GM13977 (cell line): Measurements from ENCODE around the gene ZNF90.
"Not testable (repeated sequence)": the region's sequence is repeated elsewhere in the genome, so short reads cannot be mapped to it uniquely, and the experiment has no call there.

ENCODE experiments used
- DNase-seq: peaks from one replicate; pipeline ENCODE4 v3.0.0; 2012; ENCODE audit warnings: low spot score
- in situ Hi-C: fragments of 300-500 bp; cut with MboI; formaldehyde crosslinking; loops from one replicate; pipeline ENCODE4 v1.12.0; 2022; ENCODE audit warnings: low sequenced_read_pairs, low pct_unique_long_range_greater_than_20kb, mixed read lengths, inconsistent platforms; ENCODE audit not compliant: unreplicated experiment
- TF ChIP-seq, protein P1 (sequence below): IDR thresholded peaks from 2 replicates; pipeline ENCODE4 v1.5.1; 2012; ENCODE audit warnings: mild to moderate bottlenecking, control low read depth; ENCODE audit not compliant: insufficient read depth; ENCODE audit errors: extremely low read depth, missing control alignments

ZNF90 gene

DNA sequence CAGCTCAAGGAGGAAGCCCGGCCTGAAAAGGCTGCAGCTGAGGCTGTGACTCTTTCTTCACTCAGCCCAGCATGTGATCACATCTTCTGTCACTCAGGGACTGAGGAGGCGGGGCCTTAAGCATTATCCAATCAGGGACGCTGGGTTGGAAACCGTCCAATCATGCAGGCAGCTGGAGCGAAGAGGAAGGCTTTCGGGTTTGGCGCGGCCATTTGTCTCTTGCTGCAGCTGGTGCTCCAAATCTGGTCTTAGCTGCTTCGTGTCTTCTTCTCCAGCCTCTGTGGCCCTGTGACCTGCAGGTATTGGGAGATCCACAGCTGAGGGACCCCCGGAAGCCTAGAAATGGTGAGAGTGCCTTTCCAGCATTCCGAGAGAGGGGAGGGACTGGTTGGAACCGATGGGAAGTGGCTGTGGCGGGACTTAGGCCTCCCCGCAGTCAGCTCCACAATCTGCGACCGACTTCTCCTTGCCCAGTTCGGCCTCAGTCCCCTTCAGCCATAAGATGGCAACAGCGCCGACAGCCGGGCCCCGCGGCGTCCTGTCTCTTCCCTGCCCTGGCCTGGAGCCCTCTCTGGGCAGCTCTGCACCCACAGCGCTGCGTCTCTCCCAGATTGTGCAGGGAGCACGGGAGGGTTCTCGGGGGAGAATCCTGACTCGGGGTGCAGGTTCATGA lies at the start of gene ZNF90:
Gene ZNF90, plus strand, starts transcription at position 210 of the 673 bp plus-strand sequence. Its CDS starts 133 bp downstream, at position 343.
- TF ChIP-seq, protein P1, sequence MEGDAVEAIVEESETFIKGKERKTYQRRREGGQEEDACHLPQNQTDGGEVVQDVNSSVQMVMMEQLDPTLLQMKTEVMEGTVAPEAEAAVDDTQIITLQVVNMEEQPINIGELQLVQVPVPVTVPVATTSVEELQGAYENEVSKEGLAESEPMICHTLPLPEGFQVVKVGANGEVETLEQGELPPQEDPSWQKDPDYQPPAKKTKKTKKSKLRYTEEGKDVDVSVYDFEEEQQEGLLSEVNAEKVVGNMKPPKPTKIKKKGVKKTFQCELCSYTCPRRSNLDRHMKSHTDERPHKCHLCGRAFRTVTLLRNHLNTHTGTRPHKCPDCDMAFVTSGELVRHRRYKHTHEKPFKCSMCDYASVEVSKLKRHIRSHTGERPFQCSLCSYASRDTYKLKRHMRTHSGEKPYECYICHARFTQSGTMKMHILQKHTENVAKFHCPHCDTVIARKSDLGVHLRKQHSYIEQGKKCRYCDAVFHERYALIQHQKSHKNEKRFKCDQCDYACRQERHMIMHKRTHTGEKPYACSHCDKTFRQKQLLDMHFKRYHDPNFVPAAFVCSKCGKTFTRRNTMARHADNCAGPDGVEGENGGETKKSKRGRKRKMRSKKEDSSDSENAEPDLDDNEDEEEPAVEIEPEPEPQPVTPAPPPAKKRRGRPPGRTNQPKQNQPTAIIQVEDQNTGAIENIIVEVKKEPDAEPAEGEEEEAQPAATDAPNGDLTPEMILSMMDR, result no peak
- peak; percentile 78 for DNase-seq
- in situ Hi-C loops, result no loop called here

- no peak for DNase-seq
- TF ChIP-seq, protein P1, result no peak
- in situ Hi-C loops, result no loop called here
These were observed 49.2 kb upstream of the ZNF90 start for GRCh38 chr19:20028611-20029010.

- in situ Hi-C loops, result no loop called here
- no peak for DNase-seq
- TF ChIP-seq, protein P1, result no peak
These were observed 41.9 kb upstream of the ZNF90 start for GRCh38 chr19:20035935-20036334.

GRCh38 chr19:20038358-20039202 lies 39.2 kb upstream of the ZNF90 start:
- TF ChIP-seq, protein P1, result no peak
- no peak for DNase-seq

DNA sequence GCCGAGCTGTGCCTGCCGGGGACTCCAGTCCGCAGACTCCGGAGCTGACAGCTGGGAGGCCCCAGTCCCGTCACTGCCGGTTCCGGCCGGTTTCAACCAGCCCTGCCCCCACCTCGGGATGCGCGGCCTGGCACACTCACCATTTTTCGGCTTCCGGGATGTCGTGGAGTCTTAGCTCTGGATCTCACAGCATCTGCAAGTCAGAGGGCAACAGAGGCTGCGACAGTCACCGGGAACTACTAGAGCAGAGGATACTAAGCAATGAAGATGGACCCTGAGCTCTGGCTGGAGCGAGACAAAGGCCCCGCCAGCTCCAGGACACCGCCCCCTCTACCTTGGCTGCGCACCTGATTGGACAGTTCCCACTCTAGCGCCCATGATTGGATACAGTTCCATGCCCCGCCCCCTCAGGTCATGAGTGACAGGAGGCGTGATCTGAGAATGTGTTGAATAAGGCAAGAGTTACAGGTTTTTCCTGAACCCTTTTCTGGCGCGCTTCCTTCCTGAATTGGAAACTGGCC lies 38.5 kb upstream of the ZNF90 start, which contains the start of gene ZNF682:
Gene ZNF682, minus strand, starts transcription at position 303 of the 521 bp plus-strand sequence. Its CDS starts 160 bp downstream, at position 143.
- peak; percentile 93 for DNase-seq
- in situ Hi-C loops, result no loop called here
- TF ChIP-seq, protein P1, result no peak

More at GRCh38 chr19:20038358-20039202, 39.2 kb upstream of the ZNF90 start:
- in situ Hi-C loops, result no loop called here

- in situ Hi-C loops, result no loop called here
- no peak for DNase-seq
- TF ChIP-seq, protein P1, result no peak
These were observed 33.1 kb upstream of the ZNF90 start for GRCh38 chr19:20044663-20045062.

DNA sequence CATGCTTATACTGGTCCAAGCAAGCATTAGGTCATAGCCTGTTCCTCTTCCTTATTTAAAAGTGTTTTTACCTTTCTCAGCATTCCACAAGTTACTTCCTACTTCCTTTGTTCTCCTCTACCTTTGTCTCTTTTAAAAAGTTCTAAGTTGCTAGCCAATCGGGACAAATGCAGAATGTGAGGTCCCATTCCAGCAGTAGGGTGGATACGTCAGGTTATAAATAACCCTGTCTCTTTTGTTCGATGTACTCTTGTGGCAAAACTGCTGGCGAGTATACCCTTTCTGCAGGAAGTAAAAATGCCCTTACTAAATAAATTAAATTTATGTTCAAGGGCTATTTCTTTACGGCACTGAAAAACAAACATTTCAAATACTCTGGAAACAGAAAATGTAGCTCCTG lies 32.1 kb upstream of the ZNF90 start:
- in situ Hi-C loops, DNase-seq: not testable (repeated sequence)
